NCI-H128 (cell line): ENCODE results near the gene CYGB.
A peak's percentile ranks its signal among the peaks of the same experiment; 100 is the strongest.
"Not testable (repeated sequence)": the region's sequence is repeated elsewhere in the genome, so short reads cannot be mapped to it uniquely, and the experiment has no call there.

Source experiments
- DNase-seq: peaks from one replicate; lab custom pipeline; 2025; ENCODE audit not compliant: unreplicated experiment; lab: John Stamatoyannopoulos, UW

Gene CYGB

DNA sequence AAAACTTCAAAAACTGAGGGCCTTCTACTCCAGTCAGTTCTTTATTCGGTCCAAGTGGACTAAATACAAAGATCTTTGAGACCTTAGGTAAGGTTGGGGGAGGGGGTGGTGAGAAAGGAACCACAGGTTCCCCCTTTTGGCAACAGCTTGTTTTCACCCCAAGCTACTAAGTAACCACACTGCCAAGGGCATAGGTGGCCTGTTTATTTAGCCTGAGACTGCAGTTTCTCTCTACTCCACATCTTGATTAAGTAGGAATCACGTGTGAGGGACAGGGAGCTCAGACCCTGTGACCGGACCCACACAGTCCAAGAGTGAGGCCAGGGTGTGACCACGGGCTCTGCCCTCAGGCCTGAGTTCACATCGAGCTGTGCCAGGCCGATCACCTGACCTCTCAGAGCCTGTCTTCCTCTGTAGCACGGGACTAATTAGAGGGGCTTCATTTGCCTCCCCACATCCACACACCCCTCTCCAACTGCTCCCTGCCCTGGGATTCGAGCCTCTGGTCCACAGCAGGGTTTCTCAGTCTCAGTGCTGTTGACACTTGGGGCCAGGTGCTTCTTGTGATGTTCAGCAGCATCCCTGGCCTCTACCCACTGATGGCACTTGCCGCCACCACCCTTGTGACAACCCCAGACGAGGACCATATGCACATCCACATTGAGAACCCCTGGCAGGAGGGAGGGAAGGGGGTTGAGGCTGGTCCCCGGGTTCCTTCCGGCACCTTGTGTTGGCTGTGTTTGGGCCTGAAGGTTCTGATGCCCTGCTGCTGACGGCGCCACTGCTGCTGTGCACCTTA is 30.3 kb upstream of the CYGB start:
- no peak for DNase-seq

DNA sequence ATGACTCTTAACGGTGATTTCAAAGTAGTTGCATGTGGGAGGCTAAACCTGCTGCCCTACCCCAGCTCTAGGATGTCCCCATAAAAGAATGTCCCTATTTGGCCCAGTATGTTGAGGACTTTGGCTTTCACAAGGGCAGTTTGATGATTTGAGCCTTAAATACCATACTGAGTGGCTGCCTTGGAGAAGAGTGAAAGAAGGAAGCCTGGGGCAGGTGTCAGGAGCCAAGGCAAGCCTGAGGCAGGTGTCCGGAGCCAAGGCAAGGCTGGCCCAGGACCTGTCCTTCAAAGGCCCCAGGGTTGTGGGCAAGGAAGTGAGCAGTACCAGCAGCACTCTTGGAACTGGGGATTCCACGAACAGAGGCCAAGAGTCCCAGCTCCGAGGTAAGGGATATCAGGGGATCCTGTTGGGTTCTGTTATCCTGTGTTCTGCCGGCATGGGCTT is 29.5 kb upstream of the CYGB start:
- no peak for DNase-seq

DNA sequence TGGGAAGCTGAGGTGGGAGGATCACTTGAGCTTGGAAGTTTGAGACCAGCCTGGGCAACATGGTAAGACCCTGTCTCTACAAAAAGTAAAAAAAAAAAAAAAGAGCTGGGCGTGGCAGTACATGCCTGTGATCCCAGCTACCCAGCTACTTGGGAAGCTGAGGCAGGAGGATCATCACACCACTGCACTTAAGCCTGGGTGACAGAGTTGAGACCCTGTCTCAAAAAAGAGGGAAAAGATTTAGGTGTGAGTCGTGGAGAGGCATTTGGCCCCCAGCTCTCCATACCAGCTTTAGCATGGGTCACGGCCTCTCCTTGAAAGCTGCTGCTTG is 29.1 kb upstream of the CYGB start:
- no peak for DNase-seq

DNA sequence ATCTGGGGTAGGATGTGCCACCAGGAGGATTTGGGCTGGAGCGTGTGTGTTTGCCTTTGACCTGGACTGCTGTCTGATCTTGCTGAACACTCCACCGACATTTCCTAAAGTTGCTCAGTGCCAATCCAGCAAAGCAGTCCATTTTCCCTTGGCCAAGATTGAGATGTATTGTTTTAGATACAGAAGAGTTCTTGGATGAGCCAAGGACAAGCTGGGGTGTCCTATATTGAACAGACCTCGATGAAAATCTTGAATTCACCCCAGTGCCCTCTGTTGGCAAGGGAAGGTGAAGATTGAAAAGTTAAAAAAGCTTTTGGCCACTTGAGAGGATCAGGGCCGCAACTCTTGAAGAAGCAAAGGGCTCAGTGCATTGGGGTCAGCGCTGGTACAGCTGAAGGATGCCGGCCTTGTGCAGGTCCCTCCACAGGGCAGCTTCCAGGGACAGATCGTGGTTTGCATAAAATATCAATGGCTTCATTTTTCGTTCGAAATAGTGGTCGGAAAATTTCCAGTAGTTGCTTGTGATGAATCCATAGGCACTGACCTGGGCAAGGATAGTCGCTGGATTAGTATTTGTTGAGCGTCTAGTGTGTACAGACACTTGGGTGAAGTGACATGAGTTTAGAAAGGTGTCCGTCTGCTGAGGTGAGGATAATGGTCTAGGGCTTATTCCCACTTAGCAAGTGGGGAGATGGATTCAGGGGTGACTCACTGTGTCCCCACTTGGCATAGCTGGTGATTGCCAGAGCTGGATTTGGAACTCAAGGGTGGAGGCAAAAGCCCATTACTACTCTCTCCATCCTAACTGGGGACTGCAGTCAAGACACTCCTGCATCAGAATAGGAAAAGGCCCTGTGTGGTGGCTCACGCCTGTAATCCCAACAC is 28.5 kb upstream of the CYGB start:
- DNase-seq = no peak

DNA sequence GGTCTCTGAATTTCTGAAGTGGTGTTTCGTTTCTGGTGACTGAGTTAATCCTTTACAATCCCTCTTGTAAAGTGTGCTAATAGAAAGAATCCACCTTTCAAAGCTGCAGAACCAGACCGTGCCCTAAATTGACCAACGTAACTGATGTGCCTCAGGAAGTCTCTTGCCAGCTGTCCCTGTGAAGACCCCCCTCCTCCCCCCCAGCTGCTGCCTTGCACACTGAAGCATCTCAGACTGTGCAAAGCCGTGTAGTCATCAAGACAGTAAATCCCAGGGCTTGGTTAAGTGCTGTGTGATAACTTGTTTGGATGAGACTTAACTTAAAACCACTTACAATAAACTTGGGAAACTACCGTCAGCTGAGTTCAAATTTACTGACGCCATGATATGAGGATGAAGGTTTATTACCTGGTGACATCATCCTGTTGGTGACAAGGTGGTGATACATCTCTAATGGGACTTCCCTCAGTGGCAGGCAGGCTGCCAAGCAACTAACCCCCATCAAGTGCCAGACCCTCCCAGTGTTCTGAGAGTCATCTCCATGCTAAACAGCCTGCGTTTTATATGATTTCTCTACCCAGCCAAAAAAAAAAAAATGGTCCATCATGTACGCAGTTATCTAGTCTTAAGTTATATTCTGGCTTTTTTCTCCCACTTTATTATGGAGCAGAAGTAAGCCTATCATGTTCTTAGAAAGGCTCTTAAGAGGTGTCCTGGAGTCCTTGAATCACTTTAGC is 27.6 kb upstream of the CYGB start:
- not testable (repeated sequence) for DNase-seq

DNA sequence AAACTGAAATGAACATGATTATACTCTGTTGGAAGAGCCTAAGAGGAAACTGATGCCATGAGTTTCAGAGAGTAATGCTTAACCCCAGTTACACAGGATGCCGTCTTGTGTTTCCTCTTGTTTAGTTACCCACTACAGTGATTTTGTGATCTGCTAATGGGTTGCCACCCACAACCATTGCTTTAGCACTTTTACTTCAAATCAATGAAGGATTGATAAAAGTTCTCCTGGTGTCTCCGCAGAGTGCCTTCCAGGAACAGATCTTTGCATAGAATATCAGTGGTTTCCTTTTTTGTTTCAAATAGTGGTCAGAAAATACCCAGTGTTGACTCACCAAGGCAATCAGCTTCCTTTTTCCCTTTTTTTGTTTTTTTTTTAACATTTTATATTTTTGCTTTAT is 25.9 kb upstream of the CYGB start:
- not testable (repeated sequence) for DNase-seq

DNA sequence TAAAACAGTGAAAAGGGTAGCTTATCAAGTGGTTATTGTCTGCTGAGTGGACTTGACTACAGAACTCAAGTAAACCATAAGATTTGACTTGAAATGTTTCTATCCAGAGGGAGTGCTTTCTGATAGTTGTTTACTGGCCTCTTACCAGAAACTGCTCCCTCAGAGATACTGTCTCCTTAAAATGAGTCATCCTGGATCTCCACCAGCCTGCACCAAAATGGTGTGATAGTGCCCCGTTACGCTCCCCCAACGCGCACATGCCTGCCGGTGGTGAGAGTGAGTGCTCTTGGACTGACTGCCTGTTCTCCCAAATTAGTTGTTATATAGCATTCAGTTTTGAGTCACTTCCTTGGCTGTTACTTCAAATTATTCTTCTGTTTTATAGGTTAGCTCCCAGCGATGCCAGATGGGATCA is 25.2 kb upstream of the CYGB start:
- DNase-seq = no peak

DNA sequence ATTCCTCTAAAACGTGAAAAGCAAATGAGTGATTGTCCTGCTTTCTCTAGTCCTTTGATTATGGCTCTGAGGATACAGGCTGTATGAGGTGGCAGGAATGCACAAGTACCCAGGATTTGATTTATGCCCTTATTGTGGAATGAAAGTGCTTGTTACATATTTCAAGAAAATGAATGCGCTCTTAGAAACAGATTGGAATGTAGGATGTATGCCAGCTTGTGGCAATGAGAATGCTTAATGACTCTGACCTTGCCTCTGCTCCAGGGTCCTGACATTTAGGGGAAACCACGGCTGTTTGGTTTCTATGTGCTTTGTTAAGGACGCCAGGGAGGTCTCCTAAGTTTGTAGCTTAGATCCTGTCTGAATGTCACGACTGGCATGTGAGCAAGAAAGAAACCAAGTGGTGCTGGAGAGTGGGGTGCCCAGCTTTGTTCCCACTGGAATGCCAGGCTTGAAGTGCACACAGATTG is 24.3 kb upstream of the CYGB start:
- DNase-seq = no peak

DNA sequence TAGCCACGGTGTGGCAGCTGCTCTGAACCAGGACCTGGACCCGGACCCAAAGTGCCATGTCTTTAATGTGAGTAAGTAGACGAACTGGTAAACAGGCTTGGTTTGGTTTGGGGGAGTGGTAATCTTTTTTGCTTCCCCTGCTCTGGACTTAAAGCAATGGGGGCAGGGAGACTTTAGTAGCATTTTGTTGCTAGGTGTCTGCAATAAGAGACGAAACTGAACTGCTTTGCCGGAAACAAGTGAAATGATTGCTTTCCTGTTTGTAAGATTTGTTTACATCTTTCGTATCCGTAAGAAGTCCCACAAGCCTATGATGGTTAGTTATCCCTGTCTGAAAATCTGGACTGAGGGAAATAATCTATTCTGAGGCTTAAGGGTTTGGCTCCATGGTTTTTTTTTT is 23.8 kb upstream of the CYGB start:
- DNase-seq = no peak

DNA sequence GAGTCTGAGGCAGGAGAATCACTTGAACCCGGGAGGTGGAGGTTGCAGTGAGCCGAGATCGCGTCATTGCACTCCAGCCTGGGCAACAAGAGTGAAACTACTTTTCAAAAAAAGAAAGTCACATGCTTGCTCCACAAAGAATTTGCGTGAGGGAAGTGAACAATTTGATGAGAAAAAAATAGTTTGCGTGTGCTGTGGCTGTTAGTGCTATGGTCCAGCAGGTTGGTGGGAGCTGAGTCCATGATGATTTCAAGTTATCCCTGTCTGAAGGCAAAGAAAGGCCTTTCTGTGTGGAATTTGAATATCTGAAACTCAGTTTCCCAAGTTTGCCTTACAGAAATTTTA is 23.3 kb upstream of the CYGB start:
- DNase-seq = no peak

DNA sequence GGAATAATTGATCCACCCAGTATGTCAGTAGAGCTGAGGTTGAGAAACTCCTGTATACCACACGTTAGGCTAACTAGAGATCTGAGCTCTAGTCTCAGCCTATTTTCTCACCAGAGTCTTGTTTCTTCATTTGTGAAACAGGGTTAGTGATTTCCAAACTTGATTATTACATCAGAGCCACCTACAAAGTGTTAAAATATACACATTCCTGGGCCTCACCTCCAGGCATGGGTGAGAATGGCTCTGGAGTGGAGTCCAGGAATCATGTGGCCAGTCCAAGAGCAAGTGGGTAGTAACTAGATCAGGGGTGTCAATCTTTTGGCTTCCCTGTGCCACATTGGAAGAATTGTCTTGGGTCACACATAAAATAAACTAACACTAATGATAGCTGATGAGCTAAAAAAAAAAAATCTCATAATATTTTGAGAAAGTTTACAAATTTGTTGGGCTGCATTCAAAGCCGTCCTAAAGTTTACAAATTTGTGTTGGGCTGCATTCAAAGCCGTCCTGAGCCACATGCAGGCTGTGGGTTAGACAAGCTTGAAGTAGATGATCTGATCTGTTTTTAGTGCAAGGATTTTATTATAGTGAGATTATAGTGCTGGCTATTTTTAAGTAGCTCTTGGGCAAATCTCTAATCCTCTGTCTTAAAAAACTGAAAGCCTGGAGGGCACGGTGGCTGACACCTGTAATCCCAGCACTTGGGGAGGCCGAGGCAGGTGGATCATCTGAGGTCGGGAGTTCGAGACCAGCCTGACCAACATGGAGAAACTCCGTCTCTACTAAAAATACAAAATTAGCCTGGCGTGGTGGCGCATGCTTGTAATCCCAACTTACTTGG is 22.7 kb upstream of the CYGB start:
- DNase-seq = no peak

DNA sequence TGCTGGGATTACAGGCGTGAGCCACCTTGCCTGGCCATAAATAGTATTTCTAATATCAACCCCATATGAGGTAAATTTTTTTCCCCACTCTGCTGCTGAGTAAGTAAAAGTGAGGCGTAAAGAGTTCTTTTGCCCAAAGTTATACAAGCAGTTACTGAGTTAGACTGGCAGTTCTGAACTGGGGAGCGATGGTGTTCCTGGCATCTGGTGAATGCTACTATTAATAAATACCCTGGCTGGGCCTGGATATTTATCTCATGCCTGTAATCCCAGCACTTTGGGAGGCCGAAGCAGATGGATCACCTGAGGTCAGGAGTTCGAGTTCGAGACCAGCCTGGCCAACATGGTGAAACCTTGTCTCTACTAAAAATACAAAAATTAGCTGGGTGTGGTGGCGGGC is 22.0 kb upstream of the CYGB start:
- not testable (repeated sequence) for DNase-seq

DNA sequence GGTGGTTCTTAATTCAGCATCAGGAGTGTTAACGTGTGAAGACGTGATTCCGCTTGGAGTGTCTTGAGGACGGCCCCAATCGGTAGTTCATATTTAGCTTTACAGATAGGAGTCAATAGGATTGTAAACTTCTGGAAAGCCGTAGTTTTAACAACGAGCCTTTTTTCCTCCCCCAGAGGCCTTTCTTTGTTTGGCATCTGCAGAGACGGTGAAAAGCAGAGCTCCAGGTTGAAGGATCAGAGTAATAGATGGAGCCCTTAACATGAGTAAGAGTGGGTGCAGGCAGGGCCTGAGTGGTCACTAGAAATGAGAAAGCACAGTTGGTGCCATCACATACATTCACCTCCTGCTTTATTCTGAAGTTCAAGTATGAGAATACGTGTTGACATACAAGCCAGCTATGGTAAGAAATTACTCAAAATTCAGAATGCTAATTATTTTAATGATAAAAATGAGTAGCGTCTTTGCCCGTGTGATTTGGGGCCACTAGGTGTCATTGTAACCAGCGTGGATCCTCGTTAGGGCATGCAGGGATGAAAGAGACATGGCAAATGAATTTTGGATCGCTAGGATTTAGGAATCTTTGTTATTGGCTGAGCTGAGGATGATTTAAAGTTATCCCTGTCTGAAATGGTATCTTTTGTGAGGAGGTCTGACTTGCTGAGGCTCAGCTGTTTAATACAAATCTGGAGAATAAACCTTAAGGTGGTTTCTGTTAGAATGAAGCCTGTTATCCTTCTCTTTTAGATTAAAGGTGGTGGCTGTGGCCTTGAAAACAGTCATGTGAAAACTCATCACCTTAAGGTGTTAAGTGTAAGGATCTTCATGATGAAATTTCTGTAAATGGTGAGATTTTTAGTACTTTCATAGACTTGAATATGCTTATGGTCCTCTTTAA is 20.9 kb upstream of the CYGB start:
- no peak for DNase-seq

DNA sequence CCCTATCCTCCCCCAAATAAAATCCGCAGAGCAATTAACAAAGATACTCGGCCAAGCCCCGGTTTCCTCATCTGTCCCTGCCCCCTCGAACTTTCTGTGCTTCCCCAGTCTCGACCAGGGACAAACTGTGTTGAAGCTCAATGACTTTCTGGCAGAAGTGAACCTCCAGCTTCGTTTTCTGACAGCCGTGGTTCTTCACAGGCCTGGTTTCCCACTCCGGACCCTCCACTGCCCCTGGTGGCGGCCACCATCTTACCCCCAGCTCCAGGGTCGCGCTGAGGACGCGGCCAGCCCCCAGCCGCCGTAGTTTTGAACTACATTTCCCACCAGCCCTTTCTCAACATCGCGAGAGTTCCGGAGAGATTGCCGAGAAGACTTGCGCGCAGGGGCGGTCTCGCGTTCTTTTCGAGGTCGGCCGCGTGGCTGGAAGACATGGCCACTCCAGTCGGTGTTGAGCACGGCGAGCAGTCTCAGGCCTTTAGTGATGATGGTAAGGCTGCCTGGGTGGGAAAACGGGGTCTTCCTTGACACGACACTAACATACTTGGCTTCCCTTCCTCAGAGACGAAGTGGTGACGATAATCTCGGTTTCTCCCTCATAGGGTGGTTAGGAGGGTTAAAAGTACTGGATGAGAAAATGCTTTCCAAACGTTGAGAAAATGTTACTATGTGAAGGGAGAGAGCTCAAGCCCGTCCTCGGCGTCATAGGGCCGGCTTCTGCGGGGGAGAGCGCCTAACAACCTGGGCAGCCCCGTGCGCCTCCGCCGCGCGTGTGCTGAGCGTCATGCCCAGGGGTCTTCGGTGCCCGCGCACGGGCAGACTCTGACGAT is 20.1 kb upstream of the CYGB start:
- peak; percentile 86 for DNase-seq

DNA sequence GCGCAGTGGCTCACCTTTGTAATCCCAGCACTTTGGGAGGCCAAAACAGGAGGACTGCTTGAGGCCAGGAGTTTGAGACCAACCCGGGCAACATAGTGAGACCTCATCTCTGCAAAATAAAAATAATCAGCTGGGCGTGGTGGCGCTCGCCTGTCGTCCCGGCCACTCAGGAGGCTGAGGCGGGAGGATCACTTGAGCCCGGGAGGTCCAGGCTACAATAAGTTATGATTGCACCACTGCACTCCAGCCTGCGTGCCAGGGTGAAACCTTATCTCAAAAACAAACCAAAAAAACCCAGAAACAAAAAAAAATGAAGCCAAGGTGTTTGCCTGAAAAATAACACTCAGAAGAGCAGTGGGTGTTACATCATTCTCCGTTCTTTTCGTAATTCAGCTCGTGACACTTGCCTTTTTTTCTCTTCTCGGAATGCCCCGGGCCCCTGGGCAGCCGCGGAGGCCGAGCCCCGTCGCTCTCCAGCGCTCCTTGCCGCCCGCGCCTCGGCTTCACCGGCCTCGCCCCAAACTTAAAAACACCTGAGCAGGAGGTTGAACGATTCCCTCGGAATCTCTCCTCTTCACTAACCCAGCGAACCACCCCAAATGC is 19.4 kb upstream of the CYGB start:
- no peak for DNase-seq

DNA sequence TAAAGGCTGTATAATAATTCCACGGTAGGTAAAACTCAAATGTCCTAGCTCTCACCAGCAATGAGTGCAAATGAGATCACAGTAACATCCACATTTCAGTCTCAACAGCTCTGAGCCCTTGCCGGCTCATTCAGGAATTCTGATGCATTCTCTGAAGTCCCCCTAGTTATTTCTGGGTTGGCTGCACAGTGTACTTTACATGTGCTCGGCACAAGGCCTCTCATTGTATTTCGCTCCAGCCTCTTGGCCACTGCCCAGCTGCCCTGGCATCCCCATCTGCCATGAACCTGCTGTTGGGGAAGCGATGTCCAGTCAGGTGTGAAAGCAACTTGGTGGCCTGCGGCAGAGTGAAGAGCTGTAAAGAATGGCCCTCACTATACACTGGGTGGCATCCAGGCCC is 16.6 kb upstream of the CYGB start:
- DNase-seq = no peak

DNA sequence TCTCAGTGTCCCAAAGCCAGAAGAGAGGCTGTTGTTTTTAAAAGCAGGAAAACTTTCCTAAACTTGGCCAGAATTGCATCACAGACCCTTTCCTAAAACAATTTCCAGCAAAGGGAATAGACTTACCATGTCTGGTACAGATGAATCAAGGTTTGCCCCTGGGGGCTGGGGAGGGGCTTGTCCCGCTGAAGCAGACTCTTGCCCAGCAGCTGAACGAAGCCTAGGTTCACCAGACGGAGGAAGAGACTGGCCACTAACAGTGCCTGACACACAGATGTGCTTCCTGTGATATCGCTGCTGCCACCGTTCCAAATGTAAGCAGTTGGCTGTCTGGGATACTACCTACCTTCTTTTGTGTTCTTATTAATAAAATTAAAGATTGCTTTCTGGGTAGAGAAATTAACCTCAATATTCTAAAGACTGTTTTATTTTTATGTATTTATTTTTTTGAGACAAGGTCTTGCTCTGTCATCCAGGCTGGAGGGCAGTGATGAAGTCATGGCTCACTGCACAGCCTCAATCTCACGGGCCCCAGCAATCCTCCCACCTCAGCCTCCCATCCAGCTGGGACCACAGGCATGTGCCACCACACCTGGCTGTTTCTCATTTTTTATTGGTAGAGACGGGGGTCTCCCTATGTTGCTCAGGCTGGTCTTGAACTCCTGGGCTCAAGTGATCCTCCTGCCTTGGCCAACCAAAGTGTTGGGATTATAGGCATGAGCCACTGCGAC is 15.8 kb upstream of the CYGB start:
- DNase-seq = no peak

DNA sequence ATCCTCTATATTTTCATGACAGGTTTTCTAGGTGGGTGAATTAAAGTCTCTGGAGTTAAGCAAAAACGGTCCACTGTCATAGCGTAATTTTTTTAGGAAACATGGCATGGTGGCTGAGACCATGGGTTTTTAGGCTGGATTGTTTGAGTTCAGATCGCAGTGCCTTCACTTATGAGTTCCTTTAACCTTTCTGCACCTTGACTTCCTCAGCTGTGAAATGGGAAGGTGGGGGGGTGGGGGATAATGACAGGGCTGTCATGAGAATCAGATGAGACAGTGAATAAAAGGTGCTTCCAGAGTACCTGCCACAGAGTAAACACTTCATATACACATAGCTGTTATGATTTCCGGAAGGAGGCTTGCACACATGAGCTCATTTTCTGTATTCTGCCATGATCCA is 14.2 kb upstream of the CYGB start:
- DNase-seq = no peak
